ENCODE results near the gene PSTPIP1.

Gene PSTPIP1

GRCh38 chr15:77014132-77015081 is 19.5 kb downstream of the PSTPIP1 start:
- Histone ChIP-seq H3K79me1 (ENCODE audit: low read length) (no peaks in the 10 kb centered on the region), H3K27me3 (ENCODE audit: insufficient read depth, low read length, poor library complexity) (no peaks in the 10 kb centered on the region)

GRCh38 chr15:77015646-77016320 is 20.9 kb downstream of the PSTPIP1 start:
- Histone ChIP-seq H3K4ac (ENCODE audit: low read depth, low read length) (no peak overlapping the region), H2BK120ac (ENCODE audit: low read depth, low read length) (no peak overlapping the region), H2BK5ac (ENCODE audit: low read length) (no peak overlapping the region), H3K4me3 (ENCODE audit: low read length) (no peak overlapping the region), H4K5ac (ENCODE audit: low read length) (no peak overlapping the region), H3K18ac (ENCODE audit: low read length) (no peak overlapping the region), H3K4me1 (ENCODE audit: control insufficient read depth, low read depth, low read length) (no peaks in the 10 kb centered on the region), H3K4me2 (ENCODE audit: low read length) (no peak overlapping the region), H2AK5ac (ENCODE audit: low read length) (no peak overlapping the region), H3K79me2 (ENCODE audit: control insufficient read depth, insufficient read depth, low read length) (no peaks in the 10 kb centered on the region), H3K56ac (ENCODE audit: low read length) (no peak overlapping the region), H4K8ac (ENCODE audit: low read depth, low read length) (no peak overlapping the region), H3K27me3 (ENCODE audit: insufficient read depth, low read length, poor library complexity) (no peaks in the 10 kb centered on the region), H3K27ac (ENCODE audit: low read depth, low read length) (no peak overlapping the region), H3K23ac (ENCODE audit: low read length) (no peak overlapping the region), H3K36me3 (ENCODE audit: control insufficient read depth, insufficient read depth, low read length) (no peaks in the 10 kb centered on the region), H2BK15ac (replicated peaks; ENCODE audit: low read depth) (no peak overlapping the region), H3K9ac (ENCODE audit: low read length) (no peak overlapping the region), H3K79me1 (ENCODE audit: low read length) (no peaks in the 10 kb centered on the region)
- DNase-seq, result no peak
- WGBS (ENCODE audit: extremely low coverage, insufficient coverage, low lambda C conversion rate), result no CpG with 5 or more reads among the region's 21 CpGs

More at GRCh38 chr15:77014132-77015081, 19.5 kb downstream of the PSTPIP1 start:
- Histone ChIP-seq H4K8ac (ENCODE audit: low read depth, low read length) (no peak overlapping the region), H3K18ac (ENCODE audit: low read length) (no peak overlapping the region), H3K4me1 (ENCODE audit: control insufficient read depth, low read depth, low read length) (no peaks in the 10 kb centered on the region), H2BK15ac (replicated peaks; ENCODE audit: low read depth) (no peak overlapping the region), H2AK5ac (ENCODE audit: low read length) (no peak overlapping the region), H3K36me3 (ENCODE audit: control insufficient read depth, insufficient read depth, low read length) (no peaks in the 10 kb centered on the region), H3K4ac (ENCODE audit: low read depth, low read length) (no peak overlapping the region), H3K9ac (ENCODE audit: low read length) (no peak overlapping the region), H3K4me3 (ENCODE audit: low read length) (no peak overlapping the region), H3K79me2 (ENCODE audit: control insufficient read depth, insufficient read depth, low read length) (no peaks in the 10 kb centered on the region), H4K5ac (ENCODE audit: low read length) (no peak overlapping the region), H3K23ac (ENCODE audit: low read length) (no peak overlapping the region), H3K56ac (ENCODE audit: low read length) (no peak overlapping the region), H3K4me2 (ENCODE audit: low read length) (no peak overlapping the region), H2BK120ac (ENCODE audit: low read depth, low read length) (no peak overlapping the region), H3K27ac (ENCODE audit: low read depth, low read length) (no peak overlapping the region), H2BK5ac (ENCODE audit: low read length) (no peak overlapping the region)
- DNase-seq, result no peak
- WGBS (ENCODE audit: extremely low coverage, insufficient coverage, low lambda C conversion rate), result no CpG with 5 or more reads among the region's 23 CpGs

- no CpG with 5 or more reads among the region's 3 CpGs for WGBS (ENCODE audit: extremely low coverage, insufficient coverage, low lambda C conversion rate)
- Histone ChIP-seq H2BK15ac (replicated peaks; ENCODE audit: low read depth) (no peak overlapping the region), H3K27me3 (ENCODE audit: insufficient read depth, low read length, poor library complexity) (no peaks in the 10 kb centered on the region), H3K4me3 (ENCODE audit: low read length) (no peak overlapping the region), H3K56ac (ENCODE audit: low read length) (no peak overlapping the region), H4K5ac (ENCODE audit: low read length) (no peak overlapping the region), H2BK120ac (ENCODE audit: low read depth, low read length) (no peak overlapping the region), H3K4me2 (ENCODE audit: low read length) (no peak overlapping the region), H3K18ac (ENCODE audit: low read length) (no peak overlapping the region), H3K27ac (ENCODE audit: low read depth, low read length) (no peak overlapping the region), H3K36me3 (ENCODE audit: control insufficient read depth, insufficient read depth, low read length) (no peaks in the 10 kb centered on the region), H3K23ac (ENCODE audit: low read length) (no peak overlapping the region), H4K8ac (ENCODE audit: low read depth, low read length) (no peak overlapping the region), H3K4me1 (ENCODE audit: control insufficient read depth, low read depth, low read length) (no peaks in the 10 kb centered on the region), H3K9ac (ENCODE audit: low read length) (no peak overlapping the region), H3K4ac (ENCODE audit: low read depth, low read length) (no peak overlapping the region), H3K79me1 (ENCODE audit: low read length) (no peaks in the 10 kb centered on the region), H2BK5ac (ENCODE audit: low read length) (no peak overlapping the region), H3K79me2 (ENCODE audit: control insufficient read depth, insufficient read depth, low read length) (no peaks in the 10 kb centered on the region), H2AK5ac (ENCODE audit: low read length) (no peak overlapping the region)
- no peak for DNase-seq
These were observed 21.4 kb downstream of the PSTPIP1 start for GRCh38 chr15:77016321-77016695.

- no peaks in the 10 kb centered on the region for H3K79me2 ChIP-seq (ENCODE audit: control insufficient read depth, insufficient read depth, low read length)
- H3K79me1 ChIP-seq (ENCODE audit: low read length), result no peaks in the 10 kb centered on the region
- H2BK5ac ChIP-seq (ENCODE audit: low read length), result no peak overlapping the region
- no peak overlapping the region for H2AK5ac ChIP-seq (ENCODE audit: low read length)
- no peak for DNase-seq
- no peak overlapping the region for H3K18ac ChIP-seq (ENCODE audit: low read length)
- H3K4me3 ChIP-seq (ENCODE audit: low read length), result no peak overlapping the region
- no peak overlapping the region for H2BK120ac ChIP-seq (ENCODE audit: low read depth, low read length)
- H3K4me2 ChIP-seq (ENCODE audit: low read length), result no peak overlapping the region
- H2BK15ac ChIP-seq (replicated peaks; ENCODE audit: low read depth), result no peak overlapping the region
- no peaks in the 10 kb centered on the region for H3K36me3 ChIP-seq (ENCODE audit: control insufficient read depth, insufficient read depth, low read length)
- H3K4me1 ChIP-seq (ENCODE audit: control insufficient read depth, low read depth, low read length), result no peaks in the 10 kb centered on the region
- no peak overlapping the region for H4K5ac ChIP-seq (ENCODE audit: low read length)
- H3K23ac ChIP-seq (ENCODE audit: low read length), result no peak overlapping the region
- H3K27ac ChIP-seq (ENCODE audit: low read depth, low read length), result no peak overlapping the region
- H4K8ac ChIP-seq (ENCODE audit: low read depth, low read length), result no peak overlapping the region
- WGBS (ENCODE audit: extremely low coverage, insufficient coverage, low lambda C conversion rate), result no CpG with 5 or more reads among the region's 7 CpGs
- H3K56ac ChIP-seq (ENCODE audit: low read length), result no peak overlapping the region
- no peak overlapping the region for H3K9ac ChIP-seq (ENCODE audit: low read length)
- no peaks in the 10 kb centered on the region for H3K27me3 ChIP-seq (ENCODE audit: insufficient read depth, low read length, poor library complexity)
- H3K4ac ChIP-seq (ENCODE audit: low read depth, low read length), result no peak overlapping the region
These were observed 22.2 kb downstream of the PSTPIP1 start for GRCh38 chr15:77017091-77017660.

- Histone ChIP-seq H3K27me3 (ENCODE audit: insufficient read depth, low read length, poor library complexity) (no peaks in the 10 kb centered on the region), H2BK5ac (ENCODE audit: low read length) (no peak overlapping the region)
These were observed 23.1 kb downstream of the PSTPIP1 start for GRCh38 chr15:77017761-77018720.

More at GRCh38 chr15:77017761-77018720, 23.1 kb downstream of the PSTPIP1 start:
- H3K4me3 ChIP-seq (ENCODE audit: low read length), result no peak overlapping the region
- H4K5ac ChIP-seq (ENCODE audit: low read length), result no peak overlapping the region
- H3K27ac ChIP-seq (ENCODE audit: low read depth, low read length), result no peak overlapping the region
- no peak overlapping the region for H3K56ac ChIP-seq (ENCODE audit: low read length)
- H3K4ac ChIP-seq (ENCODE audit: low read depth, low read length), result no peak overlapping the region
- no peak overlapping the region for H3K18ac ChIP-seq (ENCODE audit: low read length)
- H3K4me2 ChIP-seq (ENCODE audit: low read length), result no peak overlapping the region
- DNase-seq, result no peak
- no peaks in the 10 kb centered on the region for H3K79me2 ChIP-seq (ENCODE audit: control insufficient read depth, insufficient read depth, low read length)
- H3K23ac ChIP-seq (ENCODE audit: low read length), result no peak overlapping the region
- H2AK5ac ChIP-seq (ENCODE audit: low read length), result no peak overlapping the region
- WGBS (ENCODE audit: extremely low coverage, insufficient coverage, low lambda C conversion rate), result no CpG with 5 or more reads among the region's 20 CpGs
- H3K36me3 ChIP-seq (ENCODE audit: control insufficient read depth, insufficient read depth, low read length), result no peaks in the 10 kb centered on the region
- no peak overlapping the region for H3K9ac ChIP-seq (ENCODE audit: low read length)
- H3K4me1 ChIP-seq (ENCODE audit: control insufficient read depth, low read depth, low read length), result no peaks in the 10 kb centered on the region
- no peak overlapping the region for H2BK15ac ChIP-seq (replicated peaks; ENCODE audit: low read depth)
- H2BK120ac ChIP-seq (ENCODE audit: low read depth, low read length), result no peak overlapping the region
- H3K79me1 ChIP-seq (ENCODE audit: low read length), result no peaks in the 10 kb centered on the region
- no peak overlapping the region for H4K8ac ChIP-seq (ENCODE audit: low read depth, low read length)

All from mesendoderm (in vitro differentiated cells).